Measurements from ENCODE around the gene IGLL1. TPM values are rescaled to one million over a fixed set of nuclear protein-coding genes. Genes with fewer than 3 reads are reported as not detected.
A peak's percentile ranks its signal among the peaks of the same experiment; 100 is the strongest.
"Not testable (repeated sequence)": the region's sequence is repeated elsewhere in the genome, so short reads cannot be mapped to it uniquely, and the experiment has no call there.

IGLL1 gene
- total RNA-seq, 1 experiment from 2014 or later = not detected

GRCh38 chr22:23541849-23542281 lies 38.2 kb downstream of the IGLL1 start:
- DNase-seq (ENCODE audit: low read depth) = not testable (repeated sequence)

- not testable (repeated sequence) for DNase-seq (ENCODE audit: low read depth)
These were observed 39.3 kb downstream of the IGLL1 start for GRCh38 chr22:23540837-23541236.

DNA sequence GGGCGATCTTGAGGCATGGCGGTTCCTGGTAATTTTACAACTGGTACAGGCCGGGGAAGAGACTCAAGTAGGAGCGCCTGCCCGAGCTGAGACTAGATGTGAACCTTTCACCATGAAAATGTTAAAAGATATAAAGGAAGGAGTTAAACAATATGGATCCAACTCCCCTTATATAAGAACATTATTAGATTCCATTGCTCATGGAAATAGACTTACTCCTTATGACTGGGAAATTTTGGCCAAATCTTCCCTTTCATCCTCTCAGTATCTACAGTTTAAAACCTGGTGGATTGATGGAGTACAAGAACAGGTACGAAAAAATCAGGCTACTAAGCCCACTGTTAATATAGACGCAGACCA lies 40.3 kb downstream of the IGLL1 start:
- not testable (repeated sequence) for DNase-seq (ENCODE audit: low read depth)

DNA sequence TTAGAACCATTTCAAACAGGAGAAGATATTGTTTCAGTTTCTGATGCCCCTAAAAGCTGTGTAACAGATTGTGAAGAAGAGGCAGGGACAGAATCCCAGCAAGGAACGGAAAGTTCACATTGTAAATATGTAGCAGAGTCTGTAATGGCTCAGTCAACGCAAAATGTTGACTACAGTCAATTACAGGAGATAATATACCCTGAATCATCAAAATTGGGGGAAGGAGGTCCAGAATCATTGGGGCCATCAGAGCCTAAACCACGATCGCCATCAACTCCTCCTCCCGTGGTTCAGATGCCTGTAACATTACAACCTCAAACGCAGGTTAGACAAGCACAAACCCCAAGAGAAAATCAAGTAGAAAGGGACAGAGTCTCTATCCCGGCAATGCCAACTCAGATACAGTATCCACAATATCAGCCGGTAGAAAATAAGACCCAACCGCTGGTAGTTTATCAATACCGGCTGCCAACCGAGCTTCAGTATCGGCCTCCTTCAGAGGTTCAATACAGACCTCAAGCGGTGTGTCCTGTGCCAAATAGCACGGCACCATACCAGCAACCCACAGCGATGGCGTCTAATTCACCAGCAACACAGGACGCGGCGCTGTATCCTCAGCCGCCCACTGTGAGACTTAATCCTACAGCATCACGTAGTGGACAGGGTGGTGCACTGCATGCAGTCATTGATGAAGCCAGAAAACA lies 40.8 kb downstream of the IGLL1 start:
- peak; percentile 70 for DNase-seq (ENCODE audit: low read depth)

DNA sequence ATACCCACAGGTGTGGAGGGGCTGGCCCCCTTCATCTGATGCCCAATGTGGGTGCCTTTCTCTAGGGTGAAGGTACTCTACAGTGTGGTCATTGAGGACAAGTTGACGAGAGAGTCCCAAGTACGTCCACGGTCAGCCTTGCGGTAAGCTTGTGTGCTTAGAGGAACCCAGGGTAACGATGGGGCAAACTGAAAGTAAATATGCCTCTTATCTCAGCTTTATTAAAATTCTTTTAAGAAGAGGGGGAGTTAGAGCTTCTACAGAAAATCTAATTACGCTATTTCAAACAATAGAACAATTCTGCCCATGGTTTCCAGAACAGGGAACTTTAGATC lies 41.4 kb downstream of the IGLL1 start:
- DNase-seq (ENCODE audit: low read depth) = not testable (repeated sequence)

DNA sequence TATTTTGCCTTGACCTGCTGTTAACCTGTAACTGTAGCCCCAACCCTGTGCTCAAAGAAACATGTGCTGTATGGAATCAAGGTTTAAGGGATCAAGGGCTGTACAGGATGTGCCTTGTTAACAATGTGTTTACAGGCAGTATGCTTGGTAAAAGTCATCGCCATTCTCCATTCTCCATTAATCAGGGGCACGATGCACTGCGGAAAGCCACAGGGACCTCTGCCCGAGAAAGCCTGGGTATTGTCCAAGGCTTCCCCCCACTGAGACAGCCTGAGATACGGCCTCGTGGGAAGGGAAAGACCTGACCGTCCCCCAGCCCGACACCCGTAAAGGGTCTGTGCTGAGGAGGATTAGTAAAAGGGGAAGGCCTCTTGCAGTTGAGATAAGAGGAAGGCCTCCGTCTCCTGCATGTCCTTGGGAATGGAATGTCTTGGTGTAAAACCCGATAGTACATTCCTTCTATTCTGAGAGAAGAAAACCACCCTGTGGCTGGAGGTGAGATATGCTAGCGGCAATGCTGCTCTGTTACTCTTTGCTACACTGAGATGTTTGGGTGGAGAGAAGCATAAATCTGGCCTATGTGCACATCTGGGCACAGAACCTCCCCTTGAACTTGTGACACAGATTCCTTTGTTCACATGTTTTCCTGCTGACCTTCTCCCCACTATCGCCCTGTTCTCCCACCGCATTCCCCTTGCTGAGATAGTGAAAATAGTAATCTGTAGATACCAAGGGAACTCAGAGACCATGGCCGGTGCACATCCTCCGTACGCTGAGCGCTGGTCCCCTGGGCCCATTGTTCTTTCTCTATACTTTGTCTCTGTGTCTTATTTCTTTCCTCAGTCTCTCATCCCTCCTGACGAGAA lies 42.0 kb downstream of the IGLL1 start:
- DNase-seq (ENCODE audit: low read depth) = not testable (repeated sequence)

- no peak for DNase-seq (ENCODE audit: low read depth)
These were observed 42.7 kb downstream of the IGLL1 start for GRCh38 chr22:23537416-23537815.

DNA sequence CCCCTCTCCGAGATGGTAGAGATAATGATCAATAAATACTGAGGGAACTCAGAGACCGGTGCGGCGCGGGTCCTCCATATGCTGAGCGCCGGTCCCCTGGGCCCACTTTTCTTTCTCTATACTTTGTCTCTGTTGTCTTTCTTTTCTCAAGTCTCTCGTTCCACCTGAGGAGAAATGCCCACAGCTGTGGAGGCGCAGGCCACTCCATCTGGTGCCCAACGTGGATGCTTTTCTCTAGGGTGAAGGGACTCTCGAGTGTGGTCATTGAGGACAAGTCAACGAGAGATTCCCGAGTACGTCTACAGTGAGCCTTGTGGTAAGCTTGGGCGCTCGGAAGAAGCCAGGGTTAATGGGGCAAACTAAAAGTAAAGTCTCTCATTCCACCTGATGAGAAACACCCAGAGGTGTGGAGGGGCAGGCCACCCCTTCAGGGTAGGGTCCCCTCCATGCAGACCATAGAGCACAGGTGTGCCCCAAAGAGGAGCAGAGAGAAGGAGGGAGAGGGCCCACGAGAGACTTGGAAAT lies 43.2 kb downstream of the IGLL1 start:
- DNase-seq (ENCODE audit: low read depth) = no peak

DNA sequence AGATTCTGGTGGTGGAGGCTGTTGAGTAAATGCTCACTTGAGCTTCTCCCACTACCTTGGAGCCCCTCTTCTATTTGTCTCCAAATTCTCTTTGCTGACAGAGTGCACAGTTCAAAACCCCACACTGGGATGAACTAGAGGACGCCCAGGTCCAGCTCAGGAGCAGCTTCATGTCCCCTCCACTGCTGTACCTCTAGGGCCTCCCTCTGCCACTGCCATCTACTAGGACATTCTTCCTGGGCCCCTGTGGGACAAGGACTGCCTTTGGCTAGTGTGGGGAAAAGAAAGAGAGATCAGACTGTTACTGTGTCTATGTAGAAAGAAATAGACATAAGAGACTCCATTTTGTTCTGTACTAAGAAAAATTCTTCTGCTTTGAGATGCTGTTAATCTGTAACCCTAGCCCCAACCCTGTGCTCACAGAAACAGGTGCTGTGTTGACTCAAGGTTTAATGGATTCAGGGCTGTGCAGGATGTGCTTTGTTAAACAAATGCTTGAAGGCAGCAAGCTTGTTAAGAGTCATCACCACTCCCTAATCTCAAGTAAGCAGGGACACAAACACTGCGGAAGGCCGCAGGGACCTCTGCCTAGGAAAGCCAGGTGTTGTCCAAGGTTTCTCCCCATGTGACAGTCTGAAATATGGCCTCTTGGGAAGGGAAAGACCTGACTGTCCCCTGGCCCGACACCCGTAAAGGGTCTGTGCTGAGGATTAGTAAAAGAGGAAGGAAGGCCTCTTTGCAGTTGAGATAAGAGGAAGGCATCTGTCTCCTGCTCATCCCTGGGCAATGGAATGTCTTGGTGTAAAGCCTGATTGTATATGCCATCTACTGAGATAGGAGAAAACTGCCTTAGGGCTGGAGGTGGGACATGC lies 44.1 kb downstream of the IGLL1 start:
- not testable (repeated sequence) for DNase-seq (ENCODE audit: low read depth)

DNA sequence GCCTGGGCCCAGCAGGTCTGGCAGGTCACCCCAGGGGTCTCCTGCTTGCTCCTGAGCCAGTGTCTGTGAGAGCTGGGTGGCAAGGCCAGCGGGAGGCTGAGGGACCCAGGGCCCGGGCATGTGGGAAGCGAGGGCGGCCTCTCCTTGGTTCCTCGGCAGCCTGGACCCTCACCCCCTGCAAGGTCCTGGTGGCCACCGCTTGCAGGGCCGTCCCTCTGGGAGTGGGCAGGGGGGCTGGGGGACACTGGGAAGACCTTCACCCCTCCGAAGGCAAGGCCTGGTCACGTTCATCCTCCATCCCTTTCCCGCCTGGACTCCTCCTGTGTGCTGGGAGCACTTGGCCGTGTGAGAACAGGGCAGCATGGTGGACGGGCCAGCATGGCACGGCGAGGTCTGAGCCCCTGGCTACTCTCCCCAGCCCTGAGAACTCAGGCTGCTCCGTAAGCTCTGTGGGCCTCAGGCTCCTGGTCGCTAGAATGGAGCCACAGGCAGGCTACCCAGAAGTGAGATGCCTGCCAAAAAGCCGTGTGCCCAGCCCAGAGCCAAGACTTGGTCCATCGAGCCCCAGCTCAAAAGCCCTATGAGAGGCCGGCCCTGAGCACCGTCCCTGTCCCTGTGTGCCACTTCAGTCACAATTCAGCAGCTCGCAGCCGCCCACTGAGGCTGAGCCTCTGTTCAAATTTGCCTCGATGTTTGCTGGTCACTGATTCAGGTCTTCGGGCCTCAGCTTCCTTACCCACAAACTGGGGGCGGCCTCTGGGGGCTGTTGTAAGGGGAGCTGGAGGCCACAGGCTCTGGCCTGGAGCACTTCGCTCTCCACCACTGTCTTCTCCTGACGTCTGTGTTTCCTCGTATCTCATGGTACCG lies 45.0 kb downstream of the IGLL1 start:
- DNase-seq (ENCODE audit: low read depth) = no peak

GRCh38 chr22:23534201-23534850 lies 45.8 kb downstream of the IGLL1 start:
- no peak for DNase-seq (ENCODE audit: low read depth)

GRCh38 chr22:23533771-23534191 lies 46.3 kb downstream of the IGLL1 start:
- no peak for DNase-seq (ENCODE audit: low read depth)

DNA sequence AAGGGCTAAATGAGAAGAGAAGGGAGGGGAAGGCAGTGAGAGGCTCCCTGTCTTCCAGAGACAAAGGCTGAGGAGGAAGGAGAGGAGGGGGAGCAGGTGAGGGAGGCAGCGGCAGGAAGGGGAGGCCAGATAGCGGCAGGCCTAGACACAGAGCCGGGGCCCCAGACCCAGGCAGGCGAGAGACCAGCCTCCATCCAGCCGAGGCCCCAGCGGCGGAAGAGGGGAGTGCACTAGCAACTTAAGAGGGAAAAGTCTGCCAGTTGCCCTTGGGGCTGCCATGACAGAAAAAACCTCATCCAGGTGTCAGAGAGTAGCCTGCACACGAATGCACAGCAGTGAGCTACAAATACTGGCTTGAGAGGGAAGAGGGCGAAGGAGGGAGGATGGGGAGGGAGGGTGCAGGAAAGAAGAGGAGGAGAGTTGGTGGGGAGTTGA lies 46.7 kb downstream of the IGLL1 start:
- DNase-seq (ENCODE audit: low read depth) = peak; percentile 24

DNA sequence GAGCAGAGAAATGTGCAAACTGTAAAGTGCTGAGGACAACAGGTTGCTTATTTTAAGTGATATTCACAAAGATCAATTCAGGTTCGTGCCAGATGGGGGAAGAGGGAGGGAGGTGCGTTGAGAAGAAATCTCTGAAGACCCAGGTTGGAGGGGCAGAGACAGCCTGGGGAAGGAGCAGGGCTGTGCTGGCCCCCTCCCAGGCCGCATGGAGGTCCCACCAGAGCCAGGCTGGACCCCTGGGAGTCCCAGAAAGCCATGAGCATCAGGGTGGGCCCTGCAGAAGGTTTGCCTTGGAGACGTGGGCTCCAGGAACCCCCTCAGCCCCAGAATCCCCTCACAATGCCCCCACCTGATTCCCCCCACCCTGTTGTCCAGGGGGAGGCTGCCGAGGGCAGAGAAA lies 47.4 kb downstream of the IGLL1 start:
- DNase-seq (ENCODE audit: low read depth) = no peak

DNA sequence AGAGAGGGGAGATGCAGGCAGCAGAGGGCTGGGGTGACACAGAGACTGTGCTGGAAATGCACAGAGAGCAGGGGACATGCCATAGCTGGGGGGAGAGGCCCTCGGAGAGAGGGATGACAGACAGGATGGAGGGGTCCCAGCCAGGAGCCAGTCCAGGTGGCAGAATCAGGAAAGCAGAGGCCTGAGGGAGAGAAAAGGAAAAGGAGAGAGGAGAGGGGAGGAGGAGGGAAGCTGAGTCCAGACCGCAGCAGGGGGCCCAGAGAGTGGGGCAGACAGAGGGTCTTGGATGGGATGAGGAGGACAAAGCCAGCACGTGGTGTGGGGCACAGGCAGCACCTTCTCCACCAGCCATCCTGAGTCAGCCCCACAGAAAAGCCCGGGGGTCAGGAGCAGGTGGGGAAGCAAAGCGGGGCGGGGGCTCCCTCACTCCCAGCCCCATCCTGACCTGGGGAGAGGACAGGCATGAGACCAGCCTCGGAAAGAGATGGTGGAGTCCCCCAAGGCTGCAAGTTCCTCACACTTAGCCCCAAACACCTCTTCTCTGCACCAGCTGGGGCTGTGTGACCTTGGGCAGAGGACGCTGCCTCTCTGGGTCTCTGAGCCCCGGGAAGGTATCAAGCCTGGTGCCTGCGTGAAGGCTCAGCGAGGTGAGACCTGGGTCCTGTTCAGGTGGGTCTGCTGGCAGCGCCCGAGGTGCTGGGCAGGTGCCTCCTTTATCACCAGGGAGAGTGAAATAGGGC lies 48.0 kb downstream of the IGLL1 start:
- no peak for DNase-seq (ENCODE audit: low read depth)

- no peak for DNase-seq (ENCODE audit: low read depth)
These were observed 48.7 kb downstream of the IGLL1 start for GRCh38 chr22:23531283-23531956.

DNA sequence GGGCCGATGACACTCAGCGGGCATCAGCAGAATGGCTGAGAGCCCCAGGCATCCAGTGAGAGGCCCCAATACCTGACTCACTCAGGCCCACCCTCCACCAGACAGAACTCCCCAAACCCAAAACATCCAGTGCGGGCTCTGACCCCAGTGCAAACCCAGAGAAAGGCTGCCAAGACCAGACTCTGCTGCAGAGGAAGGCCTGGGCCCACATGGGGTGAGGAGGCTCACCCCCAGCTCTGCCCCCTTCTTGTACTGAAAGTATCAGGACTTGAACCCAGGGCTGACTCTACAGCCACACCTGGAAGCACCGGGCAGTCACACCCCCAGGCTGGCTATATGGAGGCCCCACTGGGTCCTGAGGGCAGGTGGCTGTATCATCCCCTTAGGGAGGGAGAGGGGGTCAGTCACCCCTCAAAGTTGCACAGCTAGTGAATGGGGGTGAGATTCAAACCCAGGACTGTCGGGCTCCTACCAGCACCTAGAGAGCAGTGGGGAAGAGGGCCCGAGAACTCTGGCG lies 49.3 kb downstream of the IGLL1 start:
- DNase-seq (ENCODE audit: low read depth) = no peak

DNA sequence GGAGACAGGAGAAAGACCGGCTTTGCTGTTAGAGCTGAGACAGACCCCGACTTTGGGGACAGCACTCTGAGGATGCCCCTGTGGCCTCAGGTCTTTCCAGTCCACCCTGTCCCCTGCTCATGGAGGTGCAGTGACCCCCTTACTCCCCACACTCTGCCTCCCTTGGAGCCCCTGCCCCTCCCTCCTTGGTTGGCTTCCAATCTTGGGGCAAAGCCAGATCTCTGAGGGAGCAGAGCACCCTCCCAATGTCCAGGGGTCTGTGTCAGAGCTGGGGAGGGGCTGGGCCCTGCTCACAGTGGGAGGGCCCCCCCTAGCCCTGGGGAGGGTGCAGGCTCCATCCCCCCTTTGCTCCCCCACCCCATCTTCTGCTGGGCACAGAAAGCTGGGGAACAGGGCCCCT lies 50.0 kb downstream of the IGLL1 start:
- DNase-seq (ENCODE audit: low read depth) = no peak

Data from M059J (cell line).